ENCODE data around the gene ATP6V1C2.

- TF ChIP-seq CTCF (IDR thresholded peaks at IDR 0.05) (peak; percentile 55), POLR2A (IDR thresholded peaks at IDR 0.05; ENCODE audit: low read length) (no peak), HDAC2 (IDR thresholded peaks at IDR 0.05) (no peak), BCL3 (IDR thresholded peaks at IDR 0.05) (no peak), JUN (IDR thresholded peaks at IDR 0.05) (no peak), CBX2 (IDR thresholded peaks at IDR 0.05; ENCODE audit: borderline replicate concordance, low read depth) (no peak), ESRRA (IDR thresholded peaks at IDR 0.05; ENCODE audit: borderline replicate concordance, low read length) (no peak), MAX (IDR thresholded peaks at IDR 0.05) (no peak), EHMT2 (IDR thresholded peaks at IDR 0.05; ENCODE audit: low read depth) (no peak)
Observed at GRCh38 chr2:10709290-10709939, 12.0 kb upstream of the ATP6V1C2 start.
